ENCODE measurements around the gene CFAP299.

DNA sequence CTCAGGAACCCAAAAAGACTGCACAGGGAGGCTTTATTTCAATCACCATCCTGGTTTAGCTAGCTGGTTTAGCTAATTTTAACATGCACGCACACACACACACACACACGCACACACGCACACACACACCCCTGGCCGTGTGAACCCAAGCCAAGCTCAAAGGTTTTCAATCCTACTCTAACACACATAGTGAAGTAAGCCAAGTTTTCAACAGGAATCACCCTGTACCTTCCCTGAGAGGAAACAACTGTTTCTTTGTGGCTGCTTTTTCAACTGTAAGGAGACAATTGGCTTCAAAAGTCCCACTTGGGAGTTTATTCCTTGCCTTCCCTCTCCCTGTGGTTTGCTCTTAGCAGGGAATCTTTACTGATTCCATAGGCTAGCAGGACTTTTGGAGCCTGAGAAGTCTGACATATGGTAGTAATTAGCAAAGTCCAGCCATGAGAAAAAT is 596.1 kb downstream of the CFAP299 start:
- TF ChIP-seq, protein P1, sequence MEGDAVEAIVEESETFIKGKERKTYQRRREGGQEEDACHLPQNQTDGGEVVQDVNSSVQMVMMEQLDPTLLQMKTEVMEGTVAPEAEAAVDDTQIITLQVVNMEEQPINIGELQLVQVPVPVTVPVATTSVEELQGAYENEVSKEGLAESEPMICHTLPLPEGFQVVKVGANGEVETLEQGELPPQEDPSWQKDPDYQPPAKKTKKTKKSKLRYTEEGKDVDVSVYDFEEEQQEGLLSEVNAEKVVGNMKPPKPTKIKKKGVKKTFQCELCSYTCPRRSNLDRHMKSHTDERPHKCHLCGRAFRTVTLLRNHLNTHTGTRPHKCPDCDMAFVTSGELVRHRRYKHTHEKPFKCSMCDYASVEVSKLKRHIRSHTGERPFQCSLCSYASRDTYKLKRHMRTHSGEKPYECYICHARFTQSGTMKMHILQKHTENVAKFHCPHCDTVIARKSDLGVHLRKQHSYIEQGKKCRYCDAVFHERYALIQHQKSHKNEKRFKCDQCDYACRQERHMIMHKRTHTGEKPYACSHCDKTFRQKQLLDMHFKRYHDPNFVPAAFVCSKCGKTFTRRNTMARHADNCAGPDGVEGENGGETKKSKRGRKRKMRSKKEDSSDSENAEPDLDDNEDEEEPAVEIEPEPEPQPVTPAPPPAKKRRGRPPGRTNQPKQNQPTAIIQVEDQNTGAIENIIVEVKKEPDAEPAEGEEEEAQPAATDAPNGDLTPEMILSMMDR (IDR thresholded peaks at IDR 0.05; ENCODE audit: low read depth, low read length) = no peak
- TF ChIP-seq EZH2phosphoT487 (IDR thresholded peaks at IDR 0.05; ENCODE audit: low read depth) = no peak

All from OCI-LY3 (cell line).